T-helper 2 cell (primary cell): ENCODE measurements around the gene EML1.

ENCODE experiments used
- DNase-seq, 5 experiments: peaks; one replicate each; pipeline versions ENCODE4 v3.0.0 to v3.0.0-alpha.2; 2012 to 2022

Gene EML1

DNA sequence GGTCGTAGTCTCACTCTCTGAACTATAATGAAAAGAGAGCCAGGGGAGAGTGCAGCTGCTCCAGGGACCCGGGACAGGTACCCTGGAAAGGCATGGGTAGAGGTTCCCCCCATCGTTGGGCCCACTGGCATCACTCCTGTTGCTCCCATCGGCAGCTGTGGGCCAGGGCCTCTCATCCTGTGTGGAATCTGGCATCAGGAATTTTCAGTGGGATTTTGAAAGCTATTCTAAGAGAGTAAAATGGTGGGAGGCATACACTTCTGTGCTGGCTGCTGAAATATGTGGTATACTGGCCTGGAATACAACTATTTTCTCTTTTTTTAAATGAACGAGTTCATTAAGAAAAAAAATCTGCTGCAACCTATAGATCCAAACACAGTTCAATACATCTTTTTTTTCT lies 38.1 kb downstream of the EML1 start:
- DNase-seq = no peak

- peak in 1 of 5 experiments; percentile 11 for DNase-seq
Observed at GRCh38 chr14:99831903-99832685, 38.9 kb downstream of the EML1 start.

DNA sequence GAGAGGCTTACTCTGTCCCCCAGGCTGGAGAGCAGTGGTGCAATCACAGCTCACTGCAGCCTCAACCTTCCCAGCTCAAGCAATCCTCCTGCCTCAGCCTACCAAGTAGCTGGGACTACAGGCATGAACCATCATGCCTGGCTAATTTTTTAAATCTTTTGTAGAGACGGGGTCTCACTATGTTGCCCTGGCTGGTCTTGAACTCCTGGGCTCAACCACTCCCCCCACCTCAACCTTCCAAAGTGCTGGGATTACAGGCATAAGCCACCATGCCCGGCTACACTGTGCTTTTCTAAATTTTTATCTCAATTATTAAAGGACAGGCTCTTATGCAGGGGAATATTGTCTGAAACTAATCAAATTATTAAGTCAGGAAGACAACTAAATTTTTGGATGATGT lies 44.6 kb downstream of the EML1 start:
- DNase-seq = no peak

- DNase-seq = no peak
Observed at GRCh38 chr14:99838639-99839134, 45.5 kb downstream of the EML1 start.

DNA sequence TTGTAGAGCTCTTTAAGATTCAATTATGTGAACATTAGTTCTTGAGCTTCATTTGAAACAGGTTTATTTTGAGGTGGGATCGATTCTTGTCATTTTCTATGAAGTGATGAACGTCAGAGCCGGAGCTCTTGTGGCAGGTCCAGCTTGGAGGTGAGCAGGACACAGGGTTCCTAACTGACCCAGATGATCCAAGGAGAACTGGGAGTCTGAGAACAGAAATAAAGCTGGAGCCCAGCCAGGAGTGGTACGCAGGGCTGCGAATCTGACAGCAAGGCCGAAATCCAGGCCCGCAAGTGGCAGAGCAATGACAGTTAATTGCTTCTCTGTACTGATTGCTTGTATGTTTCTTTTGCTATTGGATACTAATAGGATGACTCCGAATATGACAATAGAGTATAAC lies 46.5 kb downstream of the EML1 start:
- DNase-seq = no peak

- DNase-seq = no peak
Observed at GRCh38 chr14:99840265-99840664, 47.1 kb downstream of the EML1 start.

- DNase-seq = no peak
Observed at GRCh38 chr14:99840774-99841305, 47.6 kb downstream of the EML1 start.

- no peak for DNase-seq
Observed at GRCh38 chr14:99841436-99842071, 48.3 kb downstream of the EML1 start.

DNA sequence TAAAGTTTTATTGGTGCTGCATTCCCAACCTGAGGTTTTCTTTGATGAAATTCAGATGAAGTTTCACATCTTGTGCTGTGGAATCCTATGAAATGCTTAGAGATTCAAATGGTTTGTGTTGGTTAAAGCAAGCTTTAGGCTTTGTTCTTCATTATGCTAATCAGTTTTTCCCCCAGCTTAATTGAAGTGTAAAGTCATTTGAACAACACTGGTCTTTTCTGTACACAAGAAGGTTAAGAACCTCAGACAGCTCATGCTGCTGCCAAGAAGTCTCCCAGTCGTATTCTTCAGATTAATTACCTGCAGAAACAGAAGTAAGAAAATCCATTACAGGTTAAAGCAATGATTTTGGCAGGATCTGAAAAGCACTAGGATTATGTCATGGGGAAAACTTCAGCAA lies 48.9 kb downstream of the EML1 start:
- DNase-seq = no peak

DNA sequence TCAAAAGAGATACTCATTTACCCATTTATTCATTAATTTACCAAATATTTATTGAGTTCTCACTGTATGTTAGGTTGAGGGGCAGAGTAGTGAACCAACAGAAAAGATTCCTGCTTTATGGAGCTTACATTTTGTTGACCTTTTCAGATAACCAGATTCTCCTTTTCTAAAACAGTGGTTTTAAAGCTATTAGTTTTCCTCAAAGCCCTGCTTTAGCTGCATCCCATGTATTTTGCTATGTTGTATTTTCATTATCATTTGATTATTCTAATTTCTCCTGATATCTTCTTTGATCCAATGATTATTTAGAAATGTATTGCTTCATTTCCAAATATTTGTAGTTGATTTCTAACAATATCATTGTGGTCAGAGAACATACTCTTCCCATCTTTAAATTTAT lies 53.6 kb downstream of the EML1 start:
- no peak for DNase-seq

- DNase-seq = no peak
Observed at GRCh38 chr14:99850709-99851108, 57.5 kb downstream of the EML1 start.

DNA sequence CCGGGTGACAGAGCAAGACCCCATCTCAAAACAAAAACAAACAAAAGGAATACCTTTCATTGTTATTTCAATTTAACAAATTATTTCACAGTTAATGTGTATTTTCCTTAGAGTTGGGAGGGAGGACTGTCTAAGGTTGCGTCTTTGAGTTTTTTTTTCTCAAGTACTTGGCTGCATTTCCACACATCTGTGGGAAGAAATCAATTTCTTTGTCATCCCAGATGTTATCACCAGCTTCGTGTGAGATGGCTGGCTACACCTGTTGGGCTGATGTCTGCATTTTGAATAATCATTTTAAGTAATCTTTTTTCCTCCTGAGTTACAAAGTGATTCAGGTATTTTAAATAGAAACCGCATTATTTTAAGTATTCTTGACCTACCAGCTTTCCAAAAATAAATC lies 59.4 kb downstream of the EML1 start:
- DNase-seq = no peak

- peak in 1 of 5 experiments; percentile 5 for DNase-seq
Observed at GRCh38 chr14:99853206-99853605, 60.0 kb downstream of the EML1 start.

GRCh38 chr14:99854831-99855230 lies 61.6 kb downstream of the EML1 start:
- no peak for DNase-seq

GRCh38 chr14:99855271-99855670 lies 62.1 kb downstream of the EML1 start:
- no peak for DNase-seq

DNA sequence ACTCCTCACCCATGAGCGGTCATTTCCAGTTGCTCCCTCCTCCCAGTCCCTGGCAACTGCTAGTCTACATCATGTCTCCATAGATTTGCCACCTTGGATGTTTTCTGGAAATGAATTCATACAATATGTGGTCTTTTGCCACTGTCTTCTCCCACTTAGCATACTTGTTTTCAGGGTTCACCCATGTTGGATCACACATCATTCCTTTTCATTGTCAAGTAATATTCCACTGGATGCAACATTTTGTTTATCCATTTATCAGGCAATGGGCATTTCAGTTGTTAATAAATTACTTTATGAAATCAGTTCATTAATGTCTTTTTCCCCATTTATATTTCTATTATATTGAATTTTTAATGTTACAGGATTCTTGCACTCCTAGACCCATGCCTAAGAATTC lies 64.3 kb downstream of the EML1 start:
- no peak for DNase-seq

- DNase-seq = no peak
Observed at GRCh38 chr14:99860219-99860618, 67.0 kb downstream of the EML1 start.

DNA sequence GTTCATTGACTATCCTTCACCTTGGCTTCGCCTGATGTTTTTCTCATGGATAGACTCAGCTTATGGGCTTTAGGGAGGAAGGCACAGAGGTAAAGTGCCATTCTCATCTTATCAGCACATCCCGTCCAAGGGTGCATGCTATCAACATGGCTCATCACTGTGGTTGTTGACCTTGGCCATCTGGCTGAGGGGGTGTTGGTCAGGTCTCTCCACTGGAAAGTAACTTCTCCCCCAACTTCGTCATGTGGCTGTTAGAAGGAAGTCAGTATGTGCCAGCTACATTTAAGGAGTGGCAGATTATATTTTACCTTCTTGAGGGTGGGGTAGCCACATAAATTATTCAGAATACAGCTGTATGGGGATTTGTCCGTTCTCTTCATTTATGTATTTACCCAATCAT lies 68.9 kb downstream of the EML1 start:
- DNase-seq = no peak

- DNase-seq = no peak
Observed at GRCh38 chr14:99863059-99863458, 69.8 kb downstream of the EML1 start.

DNA sequence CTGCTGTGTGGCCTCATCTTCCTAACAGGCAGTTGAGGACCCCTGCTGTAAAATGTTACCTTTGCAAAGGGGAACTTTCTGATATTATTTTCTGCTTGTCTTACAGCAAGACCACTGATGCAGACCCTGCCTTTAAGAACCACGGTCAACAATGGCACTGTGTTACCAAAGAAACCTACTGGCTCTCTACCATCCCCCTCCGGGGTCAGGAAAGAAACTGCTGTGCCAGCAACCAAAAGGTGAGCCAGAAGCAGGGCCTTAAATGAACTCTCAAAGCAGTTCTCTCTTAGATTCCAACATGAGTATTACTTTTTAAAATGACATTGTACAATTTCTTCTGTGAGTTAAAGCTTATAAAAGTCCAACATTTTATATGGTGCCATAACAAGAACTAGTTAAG lies 72.2 kb downstream of the EML1 start:
- DNase-seq = no peak

DNA sequence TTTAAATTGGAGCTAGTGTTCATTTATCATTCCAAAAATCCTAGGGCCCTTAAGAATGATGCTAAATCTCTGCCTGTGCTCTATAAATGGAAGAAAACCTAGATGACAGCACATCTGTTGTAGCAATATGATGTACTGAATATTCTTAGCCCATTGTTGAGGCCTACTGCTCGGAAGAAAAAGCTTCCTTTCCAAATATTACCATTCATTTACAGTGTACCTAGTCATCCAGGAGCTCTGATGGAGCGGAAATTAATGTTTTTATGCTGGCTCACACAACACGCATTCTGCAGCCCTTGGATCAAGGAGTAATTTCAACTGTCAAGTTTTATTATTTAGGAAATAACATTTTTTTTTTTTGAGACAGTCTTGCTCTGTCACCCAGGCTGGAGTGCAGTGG lies 77.4 kb downstream of the EML1 start:
- DNase-seq = no peak

DNA sequence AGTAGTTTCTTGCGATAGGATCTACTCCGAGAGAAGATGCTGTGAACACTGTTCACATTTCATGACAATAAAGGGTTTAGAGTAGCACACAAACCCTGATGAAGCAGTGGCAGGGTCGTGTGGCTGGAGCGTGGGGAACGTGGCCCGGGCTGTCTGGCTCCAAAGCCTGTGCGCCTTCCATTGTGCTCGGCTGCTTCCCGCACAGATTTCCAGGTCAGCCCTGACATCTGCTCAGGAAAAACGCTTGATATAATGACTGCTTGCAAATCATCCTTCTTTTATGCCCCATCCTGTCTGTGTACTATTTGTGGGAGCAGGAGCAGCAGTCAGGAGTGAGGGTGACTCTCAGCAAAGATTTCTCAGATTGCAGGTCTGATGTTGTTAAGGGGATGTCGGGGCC lies 78.6 kb downstream of the EML1 start:
- DNase-seq = no peak

GRCh38 chr14:99872786-99873440 lies 79.7 kb downstream of the EML1 start:
- no peak for DNase-seq

GRCh38 chr14:99873653-99874052 lies 80.4 kb downstream of the EML1 start:
- DNase-seq = no peak
